ENCODE measurements around the gene SAFB.

Gene SAFB

GRCh38 chr19:5628919-5629481 lies 6.1 kb downstream of the SAFB start:
- DNase-seq: no peak

- DNase-seq: no peak
These were observed 8.8 kb downstream of the SAFB start for GRCh38 chr19:5631567-5632240.

DNA sequence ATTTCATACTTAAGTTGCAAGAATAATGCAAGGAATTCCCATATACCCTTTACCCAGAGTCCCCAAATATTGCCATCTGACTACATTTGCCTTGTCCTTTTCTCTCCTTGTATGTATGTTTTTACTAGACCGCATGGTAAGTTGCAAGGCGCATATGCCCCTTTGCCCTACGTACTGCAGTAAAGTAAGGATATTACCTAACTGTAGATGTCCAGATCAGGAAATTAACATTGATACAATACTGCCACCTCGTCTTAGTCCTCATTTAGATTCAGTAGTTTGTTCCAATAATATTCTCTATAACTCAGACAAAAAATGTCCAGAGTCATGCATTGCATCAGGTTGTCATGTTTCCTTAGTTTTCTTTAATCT lies 9.3 kb downstream of the SAFB start:
- DNase-seq: no peak

- DNase-seq: no peak
These were observed 9.8 kb downstream of the SAFB start for GRCh38 chr19:5632657-5633056.

DNA sequence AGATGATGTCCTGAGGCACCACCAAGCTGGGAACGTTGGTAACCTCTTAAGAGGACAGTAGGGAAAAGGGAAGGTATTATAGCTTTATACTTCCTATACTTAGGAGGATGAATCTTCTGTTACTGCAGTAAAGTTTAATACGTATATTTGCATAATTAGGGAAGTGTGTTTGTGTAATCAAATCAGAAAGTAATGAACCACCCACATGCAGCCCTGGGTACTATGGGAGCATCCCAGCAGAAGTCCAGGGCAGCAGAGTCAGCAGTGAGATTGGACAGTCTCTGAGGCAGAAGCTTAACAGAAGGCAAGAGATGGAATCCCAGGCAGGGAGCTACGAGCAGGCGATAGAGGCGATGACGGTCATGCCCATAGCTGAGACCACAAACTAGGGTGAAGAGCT lies 12.5 kb downstream of the SAFB start:
- no peak for DNase-seq

DNA sequence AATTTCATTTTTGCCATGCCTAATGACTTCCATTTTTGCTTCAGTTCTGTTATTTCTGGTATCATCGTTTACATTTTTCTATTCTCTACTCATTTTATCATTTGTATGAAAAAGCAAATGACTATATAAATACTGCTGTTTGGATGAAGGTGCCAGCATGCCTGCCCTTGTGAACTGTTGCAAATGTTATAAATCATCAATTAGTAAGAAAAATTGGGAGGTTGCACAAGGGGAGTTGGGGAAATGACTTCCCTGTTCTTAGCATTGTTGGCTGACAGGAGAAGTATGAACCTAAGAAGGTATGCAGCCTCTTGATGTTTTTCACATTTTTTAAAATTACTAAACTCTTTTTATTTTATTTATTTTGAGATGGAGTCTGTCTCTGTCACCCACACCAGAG lies 15.1 kb downstream of the SAFB start:
- DNase-seq: no peak

GRCh38 chr19:5641171-5641570 lies 18.3 kb downstream of the SAFB start:
- no peak for DNase-seq

GRCh38 chr19:5642204-5642603 lies 19.3 kb downstream of the SAFB start:
- DNase-seq: no peak

DNA sequence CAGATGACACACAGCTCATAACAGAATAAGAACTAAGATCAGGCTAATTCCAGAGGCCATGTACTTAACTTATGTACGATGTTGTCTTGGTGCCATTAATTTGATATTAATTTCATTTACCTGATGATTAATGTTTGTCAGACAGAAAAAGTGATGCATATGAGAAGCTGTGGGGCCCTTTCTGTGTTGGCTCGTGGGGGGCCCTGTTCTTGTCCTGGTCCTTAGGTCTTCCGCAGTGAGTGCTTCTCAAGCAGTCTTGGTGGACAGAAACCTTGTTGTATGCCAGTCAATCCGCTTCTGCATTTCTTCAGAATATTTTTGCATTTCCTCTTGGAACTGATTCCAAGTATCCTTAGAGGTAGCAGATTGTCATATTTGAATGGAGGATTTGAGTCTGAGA lies 20.2 kb downstream of the SAFB start:
- DNase-seq: no peak

DNA sequence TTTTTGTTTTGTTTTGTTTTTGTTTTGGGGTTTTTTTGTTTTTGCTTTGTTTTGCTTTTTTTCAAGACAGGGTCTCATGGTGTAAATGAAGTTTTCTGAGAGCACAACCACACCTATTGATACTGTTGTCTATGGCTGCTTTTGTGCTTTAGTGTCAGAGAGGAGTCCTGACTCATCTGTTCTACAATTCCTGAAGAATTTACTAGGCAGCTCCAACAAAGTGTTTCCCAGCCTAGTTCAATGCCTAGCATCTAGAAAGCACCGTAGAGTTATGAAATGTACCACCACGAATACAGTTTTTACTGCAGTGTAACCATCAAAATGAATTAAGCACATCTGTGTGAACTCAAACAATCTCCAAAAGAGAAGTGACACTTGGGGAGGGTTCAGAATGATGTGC lies 21.2 kb downstream of the SAFB start:
- no peak for DNase-seq

DNA sequence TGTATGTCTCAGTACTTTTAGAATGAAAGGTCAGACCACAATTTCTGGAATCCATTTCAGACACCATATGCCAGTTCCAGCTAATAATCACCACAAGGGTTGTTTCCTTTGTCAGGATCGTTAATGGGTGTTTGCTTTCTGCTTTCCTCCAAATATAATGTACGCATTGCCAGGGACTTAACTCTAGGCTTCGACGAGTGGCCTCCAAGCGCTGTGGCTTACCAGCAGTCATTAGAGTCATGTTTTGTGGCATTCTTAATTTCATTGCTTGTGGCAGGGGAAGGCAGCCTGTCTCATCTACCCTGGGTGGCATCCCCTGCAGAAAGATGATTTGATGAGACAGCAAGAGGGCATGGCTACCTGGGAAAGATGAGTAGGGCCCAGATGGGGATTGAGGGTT lies 22.5 kb downstream of the SAFB start:
- DNase-seq: no peak

DNA sequence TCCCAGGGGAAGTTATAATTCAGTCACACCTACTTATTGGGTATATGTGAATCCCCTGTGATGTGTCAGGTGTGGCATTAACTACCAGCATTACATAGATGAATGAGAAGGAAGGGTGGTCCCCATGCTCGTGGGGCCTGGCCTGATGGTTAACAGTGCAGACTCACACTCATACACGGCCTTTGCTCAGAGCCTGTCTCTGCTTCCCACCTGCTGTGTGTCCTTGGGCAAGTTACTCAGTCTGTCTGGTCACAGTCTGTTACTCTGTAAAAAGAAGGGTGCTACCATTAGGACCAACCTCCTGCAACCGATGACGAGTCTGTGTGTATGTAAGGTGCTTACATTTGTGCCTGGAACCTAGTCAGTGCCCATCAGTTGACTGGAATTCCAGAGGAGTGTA lies 23.8 kb downstream of the SAFB start:
- no peak for DNase-seq

DNA sequence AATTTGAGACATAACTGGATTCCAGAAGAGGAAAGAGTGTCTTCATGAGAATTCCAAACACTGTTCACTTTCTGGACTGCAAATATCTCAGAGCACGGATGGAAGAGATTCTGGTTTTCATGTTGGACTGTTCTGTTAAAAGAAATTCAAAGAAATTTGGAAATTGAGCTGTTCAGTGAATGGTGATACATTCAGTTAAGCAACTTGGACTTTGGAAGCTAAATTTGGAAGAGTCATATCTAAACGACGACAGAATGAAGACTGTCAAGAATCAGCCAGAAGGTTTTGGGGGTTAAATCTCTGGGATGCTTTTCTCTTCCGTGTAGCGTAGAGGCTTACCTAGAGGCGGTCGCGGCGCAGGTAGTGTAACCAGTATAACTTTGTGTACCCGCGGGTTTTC lies 25.6 kb downstream of the SAFB start:
- DNase-seq: no peak

- no peak for DNase-seq
These were observed 28.5 kb downstream of the SAFB start for GRCh38 chr19:5651361-5651760.

- no peak for DNase-seq
These were observed 29.4 kb downstream of the SAFB start for GRCh38 chr19:5652261-5652660.

GRCh38 chr19:5654931-5655330 lies 32.0 kb downstream of the SAFB start:
- no peak for DNase-seq

GRCh38 chr19:5655412-5655811 lies 32.5 kb downstream of the SAFB start:
- DNase-seq: no peak

- no peak for DNase-seq
These were observed 38.6 kb downstream of the SAFB start for GRCh38 chr19:5661483-5661882.

GRCh38 chr19:5663904-5664303 lies 41.0 kb downstream of the SAFB start:
- no peak for DNase-seq

- no peak for DNase-seq
These were observed 41.6 kb downstream of the SAFB start for GRCh38 chr19:5664515-5664914.

GRCh38 chr19:5665781-5666513 lies 43.1 kb downstream of the SAFB start:
- no peak for DNase-seq

DNA sequence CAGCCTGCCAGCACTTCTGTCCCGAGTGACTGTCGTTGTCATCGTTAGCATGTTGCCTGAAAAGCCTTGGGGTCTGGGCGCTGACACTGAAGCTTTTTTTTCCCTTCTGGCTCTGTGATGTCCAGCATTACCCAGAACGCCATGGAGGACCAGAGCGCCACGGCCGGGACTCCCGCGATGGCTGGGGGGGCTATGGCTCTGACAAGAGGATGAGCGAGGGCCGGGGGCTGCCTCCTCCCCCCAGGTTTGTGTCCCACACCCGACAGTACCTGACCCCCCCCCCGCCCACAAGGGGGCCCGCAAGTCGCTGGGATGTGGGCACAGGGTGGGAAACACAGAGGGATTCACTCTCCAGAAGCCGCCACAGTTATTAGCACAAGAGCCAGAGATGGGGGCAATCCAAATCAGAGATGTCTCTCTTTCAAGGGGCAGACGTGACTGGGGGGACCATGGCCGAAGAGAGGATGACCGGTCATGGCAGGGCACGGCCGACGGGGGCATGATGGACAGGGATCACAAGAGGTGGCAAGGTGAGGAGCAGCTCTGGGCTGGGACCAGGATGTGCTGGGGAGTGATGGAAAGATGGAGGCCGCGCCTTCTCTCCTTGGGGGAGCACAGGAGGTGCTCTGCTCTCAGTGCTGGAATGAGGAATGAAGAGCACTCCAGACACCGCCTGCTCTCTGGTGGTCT lies 44.2 kb downstream of the SAFB start:
- no peak for DNase-seq

GRCh38 chr19:5667751-5668271 lies 44.9 kb downstream of the SAFB start:
- no peak for DNase-seq

GRCh38 chr19:5669212-5669611 lies 46.3 kb downstream of the SAFB start:
- no peak for DNase-seq
